22Rv1 (cell line): ENCODE data around the gene TSPAN14.

Source experiments
- ZFX ChIP-seq: fragments of 450-650 bp; IDR thresholded peaks from 2 replicates; pipeline ENCODE4 v1.6.1; 2017; ENCODE audit warnings: antibody characterized with exemption, borderline replicate concordance
- TF ChIP-seq, protein P1 (sequence below): fragments of 450-650 bp; IDR thresholded peaks from 2 replicates; pipeline ENCODE4 v1.5.1; 2017; ENCODE audit warnings: mild to moderate bottlenecking

DNA sequence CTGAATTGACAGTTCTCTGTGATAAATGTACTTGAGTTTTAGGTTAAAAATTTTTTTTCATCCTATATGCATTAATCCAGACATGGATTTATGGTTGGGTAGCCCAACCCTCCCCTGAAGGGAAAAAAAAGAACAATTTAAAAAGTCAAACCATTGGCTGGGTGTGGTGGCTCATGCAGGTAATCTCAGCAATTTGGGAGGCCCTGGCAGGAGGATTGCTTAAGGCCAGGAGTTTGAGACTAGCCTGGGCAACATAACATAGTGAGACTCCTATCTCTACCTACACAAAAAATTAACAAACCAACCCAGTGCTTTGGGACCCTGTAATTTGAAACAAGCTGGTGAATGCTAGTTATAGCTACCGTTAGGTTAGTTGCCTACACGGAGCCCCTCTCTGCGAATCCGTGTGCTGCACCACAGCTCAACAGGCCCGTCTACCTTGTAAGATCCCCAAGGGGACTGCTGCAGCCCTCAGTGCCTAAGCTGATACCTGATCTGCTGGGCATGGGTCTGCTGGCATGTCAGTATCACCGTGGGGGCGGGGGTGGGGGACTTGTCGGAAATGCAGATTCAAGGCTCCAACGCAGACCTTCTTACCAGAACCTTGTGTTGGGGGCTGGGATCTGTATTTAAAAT, 32.8 kb downstream of the TSPAN14 start:
- TF ChIP-seq, protein P1, sequence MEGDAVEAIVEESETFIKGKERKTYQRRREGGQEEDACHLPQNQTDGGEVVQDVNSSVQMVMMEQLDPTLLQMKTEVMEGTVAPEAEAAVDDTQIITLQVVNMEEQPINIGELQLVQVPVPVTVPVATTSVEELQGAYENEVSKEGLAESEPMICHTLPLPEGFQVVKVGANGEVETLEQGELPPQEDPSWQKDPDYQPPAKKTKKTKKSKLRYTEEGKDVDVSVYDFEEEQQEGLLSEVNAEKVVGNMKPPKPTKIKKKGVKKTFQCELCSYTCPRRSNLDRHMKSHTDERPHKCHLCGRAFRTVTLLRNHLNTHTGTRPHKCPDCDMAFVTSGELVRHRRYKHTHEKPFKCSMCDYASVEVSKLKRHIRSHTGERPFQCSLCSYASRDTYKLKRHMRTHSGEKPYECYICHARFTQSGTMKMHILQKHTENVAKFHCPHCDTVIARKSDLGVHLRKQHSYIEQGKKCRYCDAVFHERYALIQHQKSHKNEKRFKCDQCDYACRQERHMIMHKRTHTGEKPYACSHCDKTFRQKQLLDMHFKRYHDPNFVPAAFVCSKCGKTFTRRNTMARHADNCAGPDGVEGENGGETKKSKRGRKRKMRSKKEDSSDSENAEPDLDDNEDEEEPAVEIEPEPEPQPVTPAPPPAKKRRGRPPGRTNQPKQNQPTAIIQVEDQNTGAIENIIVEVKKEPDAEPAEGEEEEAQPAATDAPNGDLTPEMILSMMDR: no peak
- no peak for TF ChIP-seq ZFX
